Activated T-cell treated with anti-CD3 and anti-CD28 coated beads, Interleukin-2, amount 50 U/mL, for 24 hours (primary cell): ENCODE results near the gene SSH2.
"Not testable (repeated sequence)": the region's sequence is repeated elsewhere in the genome, so short reads cannot be mapped to it uniquely, and the experiment has no call there.

Source experiments
- DNase-seq: peaks from one replicate; pipeline ENCODE4 v3.0.0-alpha.2; 2020
- H3K27ac Mint-ChIP-seq: 2 replicates; pipeline ENCODE4 v1.8.0; 2020; ENCODE audit warnings: mild to moderate bottlenecking, mixed read lengths
- H3K27me3 Mint-ChIP-seq: 2 replicates; pipeline ENCODE4 v1.8.0; 2020; ENCODE audit warnings: mixed read lengths
- H3K36me3 Mint-ChIP-seq: 2 replicates; pipeline ENCODE4 v1.8.0; 2020; ENCODE audit warnings: low read depth, mixed read lengths
- H3K4me1 Mint-ChIP-seq: 2 replicates; pipeline ENCODE4 v1.8.0; 2020; ENCODE audit warnings: low read depth, mixed read lengths
- H3K4me3 Mint-ChIP-seq: 2 replicates; pipeline ENCODE4 v1.8.0; 2020; ENCODE audit warnings: mild to moderate bottlenecking, moderate library complexity, mixed read lengths
- H3K9me3 Mint-ChIP-seq: 2 replicates; pipeline ENCODE4 v1.8.0; 2020; ENCODE audit warnings: mixed read lengths

SSH2 gene

GRCh38 chr17:29941334-29941733 lies 11.3 kb upstream of the SSH2 start, which contains the start of gene EFCAB5:
EFCAB5 (plus strand) TSS chr17:29941634; CDS start chr17:29941797, 163 bp downstream.
- Mint-ChIP-seq H3K4me3 (no peak within 1 kb of the TSS), H3K9me3 (no peaks in the 10 kb centered on the region), H3K27ac (no peak within 1 kb of the TSS), H3K36me3 (no peaks in the 10 kb centered on the region), H3K27me3 (no peaks in the 10 kb centered on the region), H3K4me1 (peaks cover 6% of the 10 kb centered on the region)
- no peak for DNase-seq

- Mint-ChIP-seq H3K9me3 (no peaks in the 10 kb centered on the region), H3K27me3 (no peaks in the 10 kb centered on the region), H3K4me1 (peaks cover 6% of the 10 kb centered on the region), H3K27ac (no peak overlapping the region), H3K4me3 (no peak overlapping the region), H3K36me3 (no peaks in the 10 kb centered on the region)
- no peak for DNase-seq
Measured at GRCh38 chr17:29936724-29937123, 6.7 kb upstream of the SSH2 start.

GRCh38 chr17:29935909-29936308 lies 5.9 kb upstream of the SSH2 start:
- H3K4me1 Mint-ChIP-seq, H3K4me3 Mint-ChIP-seq, H3K27me3 Mint-ChIP-seq, H3K9me3 Mint-ChIP-seq, DNase-seq, H3K27ac Mint-ChIP-seq, H3K36me3 Mint-ChIP-seq: not testable (repeated sequence)

DNA sequence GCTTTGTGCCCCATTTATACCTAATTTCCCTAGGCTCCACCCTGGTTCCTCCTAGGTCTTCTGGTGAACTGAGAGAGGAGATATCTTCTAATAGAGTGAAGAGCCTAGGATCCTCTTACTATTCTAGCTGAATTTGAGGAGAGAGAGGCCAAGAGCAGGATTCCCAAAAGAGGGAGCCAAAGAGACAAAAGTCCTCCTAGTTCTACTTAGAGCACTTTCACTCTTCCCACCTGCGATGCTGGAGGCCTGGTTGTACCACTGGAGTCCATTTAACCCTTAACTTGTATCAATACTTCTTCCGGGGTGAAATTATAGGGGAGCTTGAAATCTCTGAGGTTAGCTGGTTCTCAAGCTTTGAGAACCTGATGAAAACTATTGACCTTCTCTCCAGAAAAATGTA lies 3.4 kb upstream of the SSH2 start:
- Mint-ChIP-seq H3K36me3 (peaks cover 12% of the 10 kb centered on the region), H3K9me3 (no peaks in the 10 kb centered on the region), H3K4me1 (peaks cover 8% of the 10 kb centered on the region), H3K4me3 (no peak overlapping the region), H3K27ac (no peak overlapping the region), H3K27me3 (no peaks in the 10 kb centered on the region)
- DNase-seq = no peak

DNA sequence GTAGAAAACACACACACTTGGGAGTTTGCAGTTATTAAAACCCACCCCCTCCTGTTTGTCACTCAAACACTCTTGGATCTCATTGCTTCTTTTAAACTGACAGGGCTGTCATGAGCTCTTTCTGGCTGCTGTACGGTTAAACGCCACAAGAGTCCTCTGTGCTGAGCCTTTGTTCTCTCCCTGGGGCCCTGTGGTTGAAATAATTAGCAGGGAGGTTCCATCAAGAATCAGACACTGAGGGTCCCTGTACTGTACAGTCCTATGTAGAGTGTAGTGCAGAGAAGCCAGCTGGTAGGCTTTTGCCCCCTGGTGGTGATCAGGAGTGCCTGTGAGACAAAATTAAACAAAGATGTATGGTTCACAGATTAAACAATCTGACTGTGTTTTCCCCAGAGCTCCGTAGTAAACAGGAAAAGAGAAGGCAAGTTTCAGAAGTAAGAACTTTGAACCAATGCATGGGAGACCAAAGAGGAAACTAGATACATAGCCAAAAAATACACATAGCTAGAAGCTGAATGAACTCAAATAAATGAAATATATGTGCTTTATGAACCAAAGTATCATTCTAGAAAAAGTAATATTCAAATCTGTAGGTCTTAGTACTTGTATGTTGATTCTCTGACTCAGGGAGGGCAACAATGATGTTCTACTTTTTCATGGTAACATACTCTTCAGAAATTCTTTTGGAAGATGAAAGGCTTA lies 1.4 kb upstream of the SSH2 start:
- Mint-ChIP-seq H3K9me3 (no peaks in the 10 kb centered on the region), H3K27me3 (no peaks in the 10 kb centered on the region), H3K4me3 (no peak overlapping the region), H3K4me1 (peaks cover 24% of the 10 kb centered on the region), H3K27ac (no peak overlapping the region), H3K36me3 (peaks cover 17% of the 10 kb centered on the region)
- DNase-seq = peak; percentile 68

DNA sequence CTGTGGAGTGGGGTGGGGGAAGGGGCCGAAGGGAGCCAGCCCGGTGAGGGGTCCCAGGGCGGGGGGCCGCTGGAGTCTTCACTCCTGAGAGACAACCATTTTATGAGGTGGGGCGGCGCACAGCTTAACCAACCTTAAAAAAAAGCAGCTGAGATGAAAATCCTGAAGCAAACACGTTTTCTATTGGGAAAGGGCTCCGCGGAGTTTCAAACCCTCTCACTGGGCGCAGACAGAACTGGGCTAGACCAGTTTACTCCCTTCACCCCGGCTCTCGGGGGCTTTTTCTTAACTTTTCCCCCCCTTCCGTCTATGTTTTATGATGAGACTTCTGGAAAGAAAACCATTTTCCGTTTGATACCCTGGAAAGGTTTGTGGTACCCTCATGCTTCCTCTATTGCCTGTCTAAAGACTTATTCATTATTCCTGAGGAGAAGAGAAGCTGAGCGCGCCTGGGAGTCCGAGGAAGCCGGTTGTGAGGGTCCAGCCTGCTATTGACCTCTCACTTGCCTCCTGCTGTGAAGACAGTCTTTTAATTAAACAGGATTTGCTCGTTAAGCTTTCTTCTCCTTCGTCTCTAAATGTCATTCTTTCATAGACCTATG lies 482 bp upstream of the SSH2 start:
- Mint-ChIP-seq H3K36me3 (peaks cover 17% of the 10 kb centered on the region), H3K4me3 (no peak overlapping the region), H3K27ac (no peak overlapping the region), H3K9me3 (no peaks in the 10 kb centered on the region), H3K4me1 (peaks cover 27% of the 10 kb centered on the region), H3K27me3 (no peaks in the 10 kb centered on the region)
- no peak for DNase-seq

DNA sequence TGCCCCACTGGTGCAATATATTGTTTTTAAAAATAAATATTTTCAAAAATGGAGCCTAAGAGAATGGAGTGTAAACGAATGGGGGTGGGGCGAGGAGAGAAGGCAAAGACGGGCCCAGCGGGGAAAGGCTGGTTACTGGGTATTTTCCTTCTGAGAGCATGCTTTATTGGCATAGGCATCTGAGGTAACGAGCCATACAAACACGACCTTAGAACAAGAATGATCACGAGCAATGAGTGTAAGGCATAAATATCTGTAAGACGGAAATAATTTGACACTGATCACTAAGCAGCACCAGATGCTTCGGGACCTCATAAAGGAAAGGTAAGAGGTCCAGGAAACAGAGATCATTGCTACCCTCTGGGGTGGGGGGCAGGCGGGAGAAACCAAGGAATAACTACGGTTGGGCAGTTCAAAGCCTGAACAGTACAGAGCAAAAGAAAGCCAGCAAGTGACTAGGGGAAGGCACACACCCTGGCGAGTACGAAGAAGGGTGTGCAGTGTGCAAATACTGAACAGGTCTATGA lies 959 bp downstream of the SSH2 start:
- no peaks in the 10 kb centered on the region for H3K9me3 Mint-ChIP-seq
- no peak overlapping the region for H3K4me3 Mint-ChIP-seq
- peaks cover 19% of the 10 kb centered on the region for H3K36me3 Mint-ChIP-seq
- no peak for DNase-seq
- H3K27ac Mint-ChIP-seq = no peak overlapping the region
- no peaks in the 10 kb centered on the region for H3K27me3 Mint-ChIP-seq
- peaks cover 33% of the 10 kb centered on the region for H3K4me1 Mint-ChIP-seq

GRCh38 chr17:29927546-29927945 lies 2.5 kb downstream of the SSH2 start:
- H3K27ac Mint-ChIP-seq = no peak overlapping the region

GRCh38 chr17:29924786-29925185 lies 5.2 kb downstream of the SSH2 start:
- no peaks in the 10 kb centered on the region for H3K9me3 Mint-ChIP-seq
- DNase-seq = no peak
- H3K27ac Mint-ChIP-seq = no peak overlapping the region
- H3K4me1 Mint-ChIP-seq = peaks cover 43% of the 10 kb centered on the region
- H3K36me3 Mint-ChIP-seq = peaks cover 18% of the 10 kb centered on the region
- H3K27me3 Mint-ChIP-seq = no peaks in the 10 kb centered on the region
- no peak overlapping the region for H3K4me3 Mint-ChIP-seq

More at GRCh38 chr17:29927546-29927945, 2.5 kb downstream of the SSH2 start:
- DNase-seq = no peak
- Mint-ChIP-seq H3K4me3 (no peak overlapping the region), H3K36me3 (peaks cover 19% of the 10 kb centered on the region), H3K9me3 (no peaks in the 10 kb centered on the region), H3K4me1 (peaks cover 37% of the 10 kb centered on the region), H3K27me3 (no peaks in the 10 kb centered on the region)

DNA sequence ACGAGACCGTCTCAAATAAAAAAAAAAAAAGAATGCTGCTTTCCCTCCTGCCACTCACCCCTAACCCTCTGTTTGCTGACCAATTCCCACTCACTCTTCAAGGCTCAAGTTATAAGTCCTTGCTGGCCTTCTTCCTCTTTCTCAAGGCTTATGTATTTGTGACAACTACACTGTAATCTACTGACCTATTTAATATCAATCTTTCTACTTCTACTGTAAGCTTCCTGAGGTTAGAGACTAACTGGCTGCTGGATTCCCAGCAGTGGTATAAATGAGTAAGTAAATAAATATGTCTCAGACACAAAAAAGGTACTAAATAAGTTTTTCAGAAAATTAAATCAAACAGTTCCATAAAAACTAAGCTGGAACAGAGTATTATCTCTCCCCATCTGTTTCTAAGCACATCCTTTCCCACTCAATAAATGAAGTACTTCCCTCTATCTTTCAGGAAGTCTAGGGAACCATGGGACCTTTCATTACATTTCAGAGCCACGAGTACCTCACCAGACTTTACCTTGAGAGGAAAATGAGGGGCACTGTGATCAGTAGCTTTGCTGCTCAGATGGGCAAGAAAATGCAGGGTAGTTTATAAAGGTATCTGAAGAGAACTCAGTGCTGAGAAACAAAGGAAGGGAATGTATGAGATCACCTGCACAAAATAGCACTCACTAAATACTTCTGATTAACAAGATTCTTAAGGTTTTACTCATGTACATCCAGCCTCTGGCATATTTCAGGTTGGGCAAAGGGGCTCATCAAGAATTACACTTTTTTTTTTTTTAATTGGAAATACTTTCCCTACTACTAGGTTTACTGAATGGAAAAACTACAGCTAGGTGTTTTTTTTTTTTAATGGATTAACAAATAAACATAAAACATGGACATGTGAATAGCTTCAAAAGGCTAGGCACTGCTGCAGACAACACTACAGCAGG lies 10.8 kb downstream of the SSH2 start:
- Mint-ChIP-seq H3K9me3 (no peaks in the 10 kb centered on the region), H3K4me1 (peaks cover 41% of the 10 kb centered on the region), H3K27me3 (no peaks in the 10 kb centered on the region), H3K36me3 (peaks cover 2% of the 10 kb centered on the region), H3K4me3 (no peak overlapping the region), H3K27ac (no peak overlapping the region)
- no peak for DNase-seq

GRCh38 chr17:29918016-29918415 lies 12.0 kb downstream of the SSH2 start:
- Mint-ChIP-seq H3K36me3 (peaks cover 4% of the 10 kb centered on the region), H3K4me1 (peaks cover 36% of the 10 kb centered on the region), H3K27ac (no peak overlapping the region), H3K4me3 (no peak overlapping the region), H3K9me3 (no peaks in the 10 kb centered on the region), H3K27me3 (no peaks in the 10 kb centered on the region)
- DNase-seq = no peak

DNA sequence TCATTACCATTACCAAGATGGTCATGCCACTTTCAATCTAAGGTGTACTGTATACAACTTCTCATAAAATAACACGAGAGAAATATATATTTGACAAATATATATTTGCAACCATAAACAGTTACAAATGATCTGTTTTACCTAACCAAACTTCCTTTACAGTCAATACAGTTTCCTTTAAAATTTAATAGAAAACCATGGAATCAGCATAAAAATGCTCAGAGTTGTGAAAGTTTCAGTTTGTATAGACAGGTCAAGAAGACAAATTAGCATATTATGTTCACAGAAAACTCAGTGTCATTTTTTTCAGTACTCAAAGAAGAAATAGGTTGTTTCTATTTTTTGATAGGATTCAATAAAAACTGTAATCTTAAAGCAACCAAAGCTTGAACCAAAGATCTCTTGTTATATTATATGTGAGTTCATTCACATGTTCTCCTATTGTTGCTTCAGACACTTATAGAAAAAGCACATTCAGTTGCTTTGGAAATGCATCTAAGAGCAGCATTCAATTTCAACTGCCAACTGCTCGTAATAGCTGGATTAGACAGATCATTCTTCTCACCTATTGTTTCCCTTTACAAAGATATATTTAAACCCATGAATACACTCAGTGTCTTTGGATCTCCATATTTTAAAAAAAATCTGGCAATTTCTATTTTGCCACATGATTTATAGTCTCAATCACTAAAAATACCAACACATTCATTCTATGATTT lies 15.1 kb downstream of the SSH2 start:
- no peak overlapping the region for H3K27ac Mint-ChIP-seq
- peaks cover 2% of the 10 kb centered on the region for H3K36me3 Mint-ChIP-seq
- no peak overlapping the region for H3K4me3 Mint-ChIP-seq
- DNase-seq = no peak
- no peaks in the 10 kb centered on the region for H3K27me3 Mint-ChIP-seq
- peaks cover 40% of the 10 kb centered on the region for H3K4me1 Mint-ChIP-seq
- no peaks in the 10 kb centered on the region for H3K9me3 Mint-ChIP-seq

DNA sequence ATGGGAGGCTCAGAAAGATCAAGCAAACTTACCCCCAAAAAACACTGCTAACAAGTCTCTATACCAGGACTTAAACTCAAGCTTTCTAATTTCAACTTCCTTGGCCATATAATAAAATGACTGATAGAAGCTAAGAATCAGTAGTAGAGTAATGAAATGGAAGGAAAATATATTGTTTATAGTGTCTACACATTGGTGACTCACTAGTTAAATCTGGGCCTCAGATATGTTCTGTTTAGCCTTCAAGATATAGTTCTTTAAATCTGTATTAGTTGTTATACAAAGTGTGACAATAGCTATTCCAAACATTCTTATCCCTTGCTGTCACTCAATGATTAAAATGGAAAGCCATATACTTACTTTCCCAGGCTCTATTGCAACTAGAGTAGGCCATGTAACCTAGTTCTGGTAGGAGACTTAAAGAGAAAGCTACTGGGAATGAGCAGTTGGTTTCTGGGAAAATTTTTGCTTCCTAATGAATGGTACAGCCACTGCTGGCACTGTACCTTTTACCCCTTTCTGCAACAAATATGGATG lies 18.3 kb downstream of the SSH2 start:
- H3K4me3 Mint-ChIP-seq = no peak overlapping the region
- H3K27me3 Mint-ChIP-seq = no peaks in the 10 kb centered on the region
- peaks cover 36% of the 10 kb centered on the region for H3K4me1 Mint-ChIP-seq
- DNase-seq = no peak
- H3K36me3 Mint-ChIP-seq = peaks cover 2% of the 10 kb centered on the region
- no peak overlapping the region for H3K27ac Mint-ChIP-seq
- H3K9me3 Mint-ChIP-seq = peaks cover under 1% of the 10 kb centered on the region
